GM19452 (cell line): Measurements from ENCODE around the gene KRTAP5-8.
"Not testable (repeated sequence)": the region's sequence is repeated elsewhere in the genome, so short reads cannot be mapped to it uniquely, and the experiment has no call there.

Experiments
- ATAC-seq: cut with Tn5 transposase; IDR thresholded peaks from one replicate; pipeline ENCODE4 v1.9.1; 2021; ENCODE audit not compliant: unreplicated experiment

KRTAP5-8 gene

DNA sequence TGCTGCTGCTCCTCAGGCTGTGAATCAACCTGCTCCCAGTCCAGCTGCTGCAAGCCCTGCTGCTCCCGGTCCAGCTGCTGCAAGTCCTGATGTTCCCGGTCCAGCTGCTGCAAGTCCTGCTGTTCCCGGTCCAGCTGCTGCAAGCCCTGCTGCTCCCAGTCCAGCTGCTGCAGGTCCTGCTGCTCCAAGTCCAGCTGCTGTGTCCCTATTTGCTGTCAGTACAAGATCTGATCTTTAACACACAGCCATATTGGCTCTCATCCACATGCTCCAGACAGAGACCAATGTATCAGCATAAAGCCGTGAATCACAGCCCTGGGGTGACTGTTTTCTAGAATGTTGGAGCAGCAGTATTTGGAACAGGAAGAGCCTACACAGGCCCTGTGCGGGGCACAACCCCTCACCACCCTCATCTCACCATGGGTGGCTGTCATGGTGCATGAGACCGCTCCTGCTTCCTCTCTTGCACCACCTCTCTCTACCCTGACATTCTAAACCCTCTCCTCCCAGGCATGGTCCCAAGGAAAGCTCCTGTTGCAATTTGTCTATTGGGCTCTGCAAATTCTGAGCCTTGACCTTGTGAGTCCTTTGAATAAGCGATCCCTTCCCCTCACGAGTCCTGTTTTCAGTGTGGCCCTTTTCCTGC, 31.0 kb downstream of the KRTAP5-8 start:
- ATAC-seq = no peak

DNA sequence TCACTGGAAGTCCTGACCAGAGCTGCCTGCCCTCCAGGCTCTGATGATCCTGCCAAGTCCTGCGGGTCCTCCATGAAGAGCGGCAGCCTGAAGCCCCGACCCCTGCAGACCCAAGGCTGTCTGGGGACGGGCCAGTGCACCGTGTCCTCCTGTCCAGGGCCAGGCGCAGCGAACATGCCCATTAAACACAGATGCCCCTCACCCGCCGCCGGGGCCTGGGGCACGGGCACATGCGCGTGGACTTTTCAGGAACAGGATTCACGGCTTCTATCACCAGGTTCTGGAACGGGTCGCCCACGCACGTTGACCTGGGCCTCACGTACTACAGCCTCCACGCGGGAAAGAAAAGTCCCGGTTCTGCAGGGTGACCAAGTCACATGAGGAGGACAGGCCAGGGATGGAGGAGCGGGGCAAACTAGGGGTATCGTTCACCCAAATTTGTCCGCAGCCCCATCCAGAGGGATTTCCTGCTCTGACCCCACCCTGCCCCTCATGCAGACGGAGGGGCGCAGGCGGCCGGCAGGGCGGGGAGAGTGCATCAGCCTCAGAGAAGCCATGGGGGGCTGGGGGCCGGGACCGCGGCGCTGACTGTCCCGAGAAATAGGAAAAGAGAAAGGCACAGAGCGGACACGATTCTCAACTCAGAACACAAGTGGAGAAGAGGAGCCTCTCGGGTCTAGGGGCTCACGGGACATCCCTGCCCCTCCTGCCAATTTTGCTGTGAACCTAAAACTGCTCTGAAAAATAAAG, 33.5 kb downstream of the KRTAP5-8 start:
- not testable (repeated sequence) for ATAC-seq

DNA sequence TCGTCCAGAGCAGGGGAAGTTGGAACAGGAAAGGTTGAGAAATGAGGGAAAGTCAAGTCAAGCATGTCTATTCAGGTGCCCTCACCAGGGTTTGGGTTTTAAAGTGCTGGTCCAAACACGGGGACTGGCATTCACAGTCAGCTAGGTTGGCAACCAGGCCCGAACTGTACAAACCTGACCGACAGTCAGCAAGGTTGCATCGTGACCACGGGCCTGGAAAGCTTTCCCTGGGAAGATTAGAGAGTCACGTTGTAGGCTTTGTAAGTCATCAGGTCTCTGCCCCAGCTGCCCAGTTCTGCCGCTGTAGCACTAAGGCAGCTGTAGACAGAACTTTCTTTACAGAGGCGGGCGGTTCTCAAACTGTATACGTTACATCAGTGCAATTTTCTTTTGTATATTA, 35.0 kb downstream of the KRTAP5-8 start:
- no peak for ATAC-seq

DNA sequence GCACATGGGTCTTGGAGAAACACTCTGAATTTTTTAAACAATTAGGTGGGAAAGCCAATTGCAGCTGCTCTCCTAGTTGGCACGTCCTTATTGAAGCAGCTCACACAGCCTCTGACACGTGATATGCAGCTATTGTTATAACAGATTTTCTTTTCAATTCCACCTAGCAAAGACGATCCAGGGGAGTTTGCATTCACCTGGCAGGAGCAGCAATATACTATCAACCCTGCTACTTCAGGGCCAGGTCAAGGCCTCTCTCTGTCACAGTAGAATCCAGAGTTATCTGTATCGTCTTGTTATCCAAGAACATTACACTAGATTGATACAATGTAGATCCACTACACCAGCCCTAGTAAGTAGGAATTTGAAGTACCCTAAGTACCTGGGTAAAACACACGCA, 36.6 kb downstream of the KRTAP5-8 start:
- ATAC-seq = no peak

DNA sequence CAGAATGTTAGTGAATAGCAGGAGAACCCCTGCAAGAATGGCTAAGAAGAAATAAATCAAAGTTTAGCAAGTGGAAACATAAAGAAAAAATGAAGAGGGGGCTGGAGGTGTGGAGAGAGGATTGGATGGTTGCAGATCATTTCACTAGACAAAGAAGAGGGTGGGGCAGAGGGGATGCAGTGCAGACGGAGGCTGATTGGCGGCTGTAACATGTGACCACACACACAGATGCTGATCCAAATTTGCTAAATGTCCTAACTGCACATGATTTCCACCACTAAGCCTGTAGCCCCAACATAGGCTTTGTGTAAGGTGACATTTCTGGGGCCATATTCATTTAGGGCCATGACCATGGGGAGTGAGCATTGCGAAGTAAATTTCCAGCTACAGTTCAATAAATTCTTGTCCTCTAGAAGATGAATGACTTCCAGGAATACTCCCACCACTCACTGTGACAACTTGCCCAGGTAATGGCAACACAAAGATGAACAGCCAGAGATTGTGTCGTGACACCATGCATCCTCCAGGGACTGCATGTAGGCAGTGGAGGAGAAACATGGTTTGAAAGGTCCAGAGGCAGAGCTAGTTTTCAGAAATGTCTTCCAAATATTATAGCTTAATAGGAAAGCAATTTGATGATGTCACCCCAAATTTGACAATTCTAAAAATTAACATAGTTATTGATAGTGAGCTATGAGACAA, 38.0 kb downstream of the KRTAP5-8 start:
- no peak for ATAC-seq

DNA sequence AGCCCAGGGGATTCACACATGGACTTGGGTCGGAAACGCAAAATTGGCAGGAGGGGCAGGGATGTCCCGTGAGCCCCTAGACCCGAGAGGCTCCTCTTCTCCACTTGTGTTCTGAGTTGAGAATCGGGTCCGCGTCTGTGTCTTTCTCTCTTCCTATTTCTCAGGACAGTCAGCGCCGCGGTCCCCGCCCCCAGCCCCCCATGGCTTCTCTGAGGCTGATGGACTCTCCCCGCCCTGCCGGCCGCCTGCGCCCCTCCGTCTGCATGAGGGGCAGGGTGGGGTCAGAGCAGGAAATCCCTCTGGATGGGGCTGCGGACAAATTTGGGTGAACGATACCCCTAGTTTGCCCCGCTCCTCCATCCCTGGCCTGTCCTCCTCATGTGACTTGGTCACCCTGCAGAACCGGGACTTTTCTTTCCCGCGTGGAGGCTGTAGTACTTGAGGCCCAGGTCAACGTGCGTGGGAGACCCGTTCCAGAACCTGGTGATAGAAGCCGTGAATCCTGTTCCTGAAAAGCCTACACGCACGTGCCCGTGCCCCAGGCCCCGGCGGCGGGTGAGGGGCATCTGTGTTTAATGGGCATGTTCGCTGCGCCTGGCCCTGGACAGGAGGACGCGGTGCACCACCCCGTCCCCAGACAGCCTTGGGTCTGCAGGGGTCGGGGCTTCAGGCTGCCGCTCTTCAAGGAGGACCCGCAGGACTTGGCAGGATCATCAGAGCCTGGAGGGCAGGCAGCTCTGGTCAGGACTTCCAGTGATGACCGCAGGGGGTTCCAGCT, 39.1 kb downstream of the KRTAP5-8 start:
- ATAC-seq = not testable (repeated sequence)

DNA sequence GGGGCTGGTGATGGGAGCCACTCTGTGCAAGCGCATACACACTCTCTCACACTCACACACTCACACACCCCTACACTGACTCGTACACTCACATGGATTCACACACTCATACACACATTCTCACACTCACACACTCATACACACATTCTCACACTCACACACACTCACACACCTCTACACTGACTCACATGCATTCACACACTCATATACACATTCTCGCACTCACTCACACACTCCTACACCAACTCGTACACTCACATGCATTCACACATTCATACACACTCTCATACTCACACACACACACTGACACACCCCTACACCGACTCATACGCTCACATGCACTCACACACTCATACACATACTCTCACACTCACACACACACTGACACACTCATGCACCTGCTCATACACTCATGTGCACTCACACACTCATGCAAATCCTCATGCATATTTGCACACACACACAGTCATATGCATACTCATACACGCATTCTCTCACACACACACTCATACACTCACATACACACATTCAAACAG, 39.7 kb downstream of the KRTAP5-8 start:
- ATAC-seq = no peak

DNA sequence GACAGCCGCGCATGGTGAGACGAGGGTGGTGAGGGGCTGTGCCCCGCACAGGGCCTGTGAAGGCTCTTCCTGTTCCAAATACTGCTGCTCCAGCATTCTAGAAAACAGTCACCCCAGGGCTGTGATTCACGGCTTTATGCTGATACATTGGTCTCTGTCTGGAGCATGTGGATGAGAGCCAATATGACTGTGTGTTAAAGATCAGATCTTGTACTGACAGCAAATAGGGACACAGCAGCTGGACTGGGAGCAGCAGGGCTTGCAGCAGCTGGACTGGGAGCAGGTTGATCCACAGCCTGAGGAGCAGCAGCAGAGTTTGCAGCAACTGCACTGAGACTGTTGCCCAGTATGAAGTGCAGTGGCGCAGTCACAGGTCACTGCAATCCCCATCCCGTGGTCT, 41.7 kb downstream of the KRTAP5-8 start:
- not testable (repeated sequence) for ATAC-seq

DNA sequence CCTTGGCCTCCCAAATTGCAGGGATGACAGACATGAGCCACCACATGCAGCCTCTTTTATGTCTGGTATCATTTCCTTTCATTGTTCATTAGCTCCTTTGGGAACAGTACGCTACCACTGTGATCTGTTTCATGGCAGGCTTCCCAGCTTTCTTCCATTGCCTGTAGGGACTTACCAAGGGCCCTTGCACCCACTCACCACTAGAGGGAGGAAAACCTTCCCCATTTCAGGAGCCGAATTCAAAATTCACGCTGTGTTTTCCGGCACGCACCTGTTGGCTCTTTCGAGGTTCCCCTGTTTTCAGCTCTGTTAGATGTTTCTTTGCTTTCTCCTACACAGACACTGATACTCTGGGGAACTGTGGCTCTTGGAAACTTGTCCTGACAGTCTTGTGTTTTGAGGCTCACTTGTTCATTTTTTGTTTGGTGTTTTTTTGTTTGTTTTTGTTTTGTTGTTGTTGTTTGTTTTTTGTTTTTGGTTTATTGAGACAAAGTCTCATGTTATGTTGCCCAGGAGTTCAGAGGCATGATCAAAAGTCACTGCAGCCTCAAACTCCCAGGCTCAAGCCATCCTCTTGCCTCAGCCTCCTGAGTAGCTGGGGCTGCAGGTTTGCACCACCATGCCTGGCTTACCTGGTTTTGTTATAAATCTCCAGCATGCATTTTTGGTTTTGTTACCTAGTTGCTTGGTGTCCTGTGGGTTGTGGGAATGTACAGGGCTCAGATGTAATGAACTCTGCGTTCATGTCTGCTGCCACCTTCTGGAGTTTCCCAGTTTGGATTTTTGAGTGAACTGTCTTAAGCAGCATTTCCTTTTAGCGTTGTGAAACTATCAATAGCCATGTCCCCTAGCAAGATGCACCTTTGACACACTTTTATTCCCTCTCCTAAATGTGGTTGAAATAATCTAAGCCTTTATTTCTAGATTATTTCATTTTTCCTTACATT, 42.5 kb downstream of the KRTAP5-8 start:
- no peak for ATAC-seq

DNA sequence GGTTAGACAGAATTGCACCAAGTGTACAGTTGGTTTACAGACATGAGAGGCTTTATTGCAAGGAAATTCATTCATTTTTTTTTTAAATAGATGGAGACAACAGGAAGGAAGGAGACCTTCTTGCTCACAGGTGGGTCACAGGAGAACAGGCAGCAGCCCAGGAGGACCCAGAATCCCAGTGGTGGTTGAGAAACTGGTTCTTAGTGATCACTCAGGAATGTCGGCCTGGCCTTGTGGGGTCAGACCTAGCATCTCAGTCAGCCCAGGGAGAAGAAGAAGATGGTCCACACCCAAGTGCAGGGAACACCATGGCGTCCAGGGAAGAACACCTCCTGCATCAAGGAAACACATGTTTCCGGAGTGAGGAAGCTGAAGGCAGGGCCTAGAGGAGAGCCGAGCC, 44.0 kb downstream of the KRTAP5-8 start:
- ATAC-seq = no peak

DNA sequence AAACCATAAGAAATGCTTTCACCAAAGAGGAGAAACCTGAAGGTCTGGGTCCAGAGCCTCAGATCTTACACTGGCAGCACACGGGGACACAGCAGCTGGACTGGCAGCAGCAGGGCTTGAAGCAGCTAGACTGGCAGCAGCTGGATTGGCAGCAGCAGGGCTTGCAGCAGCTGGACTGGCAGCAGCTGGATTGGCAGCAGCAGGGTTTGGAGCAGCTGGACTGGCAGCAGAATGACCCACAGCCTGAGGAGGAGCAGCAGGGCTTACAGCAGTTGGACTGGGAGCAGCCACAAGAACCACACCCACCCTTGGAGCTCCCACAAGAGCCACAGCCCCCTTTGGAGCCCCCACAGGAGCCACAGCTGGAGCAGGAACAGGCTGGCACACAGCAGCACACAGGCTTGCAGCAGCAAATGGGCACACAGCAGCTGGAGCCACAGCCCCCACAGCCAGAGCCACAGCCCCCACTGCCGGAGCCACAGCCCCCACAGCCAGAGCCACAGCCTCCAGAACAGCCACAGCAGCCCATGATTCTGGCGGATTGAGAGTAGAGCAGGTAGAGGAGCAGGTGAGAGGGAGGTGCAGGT, 44.6 kb downstream of the KRTAP5-8 start, which contains the start of gene KRTAP5-11:
Gene KRTAP5-11, minus strand, starts transcription at position 567 of the 587 bp plus-strand sequence. Its CDS starts 38 bp downstream, at position 529.
- ATAC-seq = no peak

DNA sequence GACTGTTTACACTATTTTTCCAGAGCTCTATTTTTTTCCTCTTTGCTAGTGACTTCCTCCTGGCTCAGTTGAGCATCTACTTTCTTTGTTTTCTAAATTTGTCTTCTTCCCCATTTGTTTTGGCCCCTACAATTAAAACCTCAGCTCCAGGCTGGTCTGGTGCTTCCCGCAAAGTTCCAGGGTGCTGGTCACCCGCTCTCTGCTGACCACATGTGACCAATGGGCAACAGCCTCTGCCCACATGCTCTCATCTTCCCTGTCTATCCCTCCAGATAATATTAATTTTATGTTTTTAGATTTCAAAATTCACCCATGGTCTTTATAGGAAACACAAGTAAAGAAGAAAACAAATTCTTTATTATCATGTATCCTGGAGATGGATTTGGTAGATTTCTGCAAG, 45.1 kb downstream of the KRTAP5-8 start:
- ATAC-seq = not testable (repeated sequence)

DNA sequence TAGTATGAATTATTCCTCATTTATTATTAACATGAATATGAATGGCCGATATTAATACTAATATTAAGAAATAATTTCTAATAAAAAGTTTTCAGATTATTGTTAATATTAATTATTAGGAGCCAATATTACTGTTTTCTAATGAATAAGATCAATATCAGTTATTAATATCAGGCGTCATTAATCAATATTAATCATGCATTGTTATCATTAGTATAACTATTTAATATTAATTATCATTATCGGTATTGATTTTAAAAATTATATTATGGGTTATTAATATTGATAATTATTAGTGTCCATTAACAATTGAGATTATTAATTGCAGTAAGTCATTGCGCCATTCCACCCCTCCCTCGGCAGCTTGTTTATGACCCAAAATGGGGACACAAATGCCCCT, 47.8 kb downstream of the KRTAP5-8 start:
- ATAC-seq = not testable (repeated sequence)

DNA sequence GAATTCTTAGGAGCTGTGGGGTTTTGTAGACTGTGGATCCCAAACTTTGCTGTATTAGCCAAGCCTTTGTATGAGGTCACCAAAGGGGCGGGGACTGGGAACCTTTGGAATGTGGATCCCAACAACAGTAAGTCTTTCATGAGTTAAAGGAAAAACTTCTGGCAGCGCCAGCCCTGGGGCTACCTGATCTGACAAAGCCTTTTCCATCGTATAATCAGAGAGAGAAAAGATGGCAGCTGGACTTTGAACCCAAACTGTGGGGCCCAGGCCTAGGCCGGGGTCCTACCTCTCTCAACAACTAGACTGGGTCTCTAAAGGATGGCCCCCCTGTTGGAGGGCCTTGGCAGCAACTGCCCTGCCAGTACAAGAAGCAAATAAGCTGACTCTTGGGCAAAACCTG, 50.5 kb downstream of the KRTAP5-8 start:
- ATAC-seq = not testable (repeated sequence)
